Gastroesophageal sphincter (tissue), 4 donors: ENCODE measurements around the gene CRACR2B. TPM values are rescaled to one million over a fixed set of nuclear protein-coding genes. Genes with fewer than 3 reads are reported as not detected.
A peak's percentile ranks its signal among the peaks of the same experiment; 100 is the strongest.

Experiments used
- ATAC-seq: fragments of 150-250 bp; one replicate; pipeline ENCODE4 v1.9.1; 2016; ENCODE audit warnings: mild to moderate bottlenecking, moderate library complexity
- H3K27ac ChIP-seq, 4 donors: fragments of 200-600 bp; sonication (generic) in 3 of 4; 1 replicate in 3 of 4; 2 replicates in 1 of 4; pipeline ENCODE4 v1.5.1; 2016 to 2019
- H3K27me3 ChIP-seq: fragments of 200-600 bp; sonication (generic); one replicate; pipeline ENCODE4 v1.5.1; 2019
- H3K36me3 ChIP-seq, 2 donors: fragments of 200-600 bp; sonication (generic); one replicate each; pipeline ENCODE4 v1.5.1; 2019; ENCODE audit warnings: control low read depth in 1 of 2
- H3K4me1 ChIP-seq, 3 donors: fragments of 200-600 bp; sonication (generic); 1 replicate in 2 of 3; 2 replicates in 1 of 3; pipeline ENCODE4 v1.5.1; 2016 to 2019; ENCODE audit warnings: control low read depth in 2 of 3
- H3K4me3 ChIP-seq, 2 donors: fragments of 200-600 bp; sonication (generic); one replicate each; pipeline ENCODE4 v1.5.1; 2019; ENCODE audit warnings: mild to moderate bottlenecking in 1 of 2, moderate library complexity in 1 of 2
- H3K9me3 ChIP-seq, 3 donors: fragments of 200-600 bp; sonication (generic); one replicate each; pipeline ENCODE4 v1.5.1; 2017 to 2019; ENCODE audit warnings: control low read depth in 2 of 3
- CTCF ChIP-seq, 4 experiments: fragments of 200-600 bp in 2 of 4; fragments of 450-650 bp in 2 of 4; sonication (generic) in 1 of 4; IDR thresholded peaks; one replicate each; pipeline ENCODE4 v1.5.1; 2017 to 2019; ENCODE audit warnings: antibody characterized with exemption in 4 of 4, mild to moderate bottlenecking in 2 of 4, moderate library complexity in 2 of 4
- EP300 ChIP-seq: sonication (generic); formaldehyde crosslinking; IDR thresholded peaks from one replicate; pipeline ENCODE4 v1.6.1; 2017; ENCODE audit warnings: antibody characterized with exemption, mild to moderate bottlenecking
- POLR2A ChIP-seq, 2 donors: fragments of 450-650 bp; IDR thresholded peaks; one replicate each; pipeline ENCODE4 v1.6.1; 2017; ENCODE audit warnings: antibody characterized with exemption in 2 of 2, mild to moderate bottlenecking in 2 of 2, moderate library complexity in 1 of 2
- POLR2AphosphoS5 ChIP-seq: sonication (generic); formaldehyde crosslinking; IDR thresholded peaks from one replicate; pipeline ENCODE4 v1.6.1; 2017; ENCODE audit warnings: antibody characterized with exemption
- WGBS, 2 donors: methylation state at CpG; one replicate each; pipeline ENCODE4 v1.1.5; 2018; ENCODE audit warnings: low coverage in 1 of 2; 5-methylcytosine and 5-hydroxymethylcytosine counted together
- total RNA-seq, 4 donors: library from RNA; depleted of rRNA; stranded (reverse); fragments of >200 nt; gene quantifications; one replicate each; pipeline ENCODE4 v1.1.0, GENCODE V29; 2016

CRACR2B gene
- total RNA-seq, 4 donors from 2014 or later = 4.1 to 10.3 (median 6.4) TPM

- H3K9me3 ChIP-seq = no peaks in the 10 kb centered on the region
- TF ChIP-seq EP300 (no peak), POLR2AphosphoS5 (no peak), POLR2A (IDR thresholded peaks at IDR 0.05) (no peak), CTCF (IDR thresholded peaks at IDR 0.05) (no peak)
- peak; percentile 73 for ATAC-seq
- H3K27me3 ChIP-seq = no peaks in the 10 kb centered on the region
- peak overlapping the region in 1 of 2 donors; percentile 29 for H3K4me3 ChIP-seq
- H3K36me3 ChIP-seq = peaks cover 0 to 44% of the 10 kb centered on the region in 2 donors
- H3K4me1 ChIP-seq = peaks cover 0 to 66% (median 19%) of the 10 kb centered on the region in 3 donors
- peak overlapping the region in 3 of 4 donors; percentile 58 to 74 (median 65) for H3K27ac ChIP-seq
- WGBS, 2 donors = 17 to 20% methylated on average over 8 to 10 of the region's 31 CpGs
Measured at GRCh38 chr11:859394-860131, 31.8 kb downstream of the CRACR2B start.

GRCh38 chr11:860234-861104 lies 32.8 kb downstream of the CRACR2B start:
- Histone ChIP-seq H3K4me1 (peaks cover 0 to 64% (median 16%) of the 10 kb centered on the region in 3 donors), H3K9me3 (no peaks in the 10 kb centered on the region), H3K36me3 (peaks cover 0 to 48% of the 10 kb centered on the region in 2 donors), H3K27me3 (no peaks in the 10 kb centered on the region), H3K27ac (peak overlapping the region in 3 of 4 donors; percentile 58 to 74 (median 65)), H3K4me3 (peak overlapping the region in 1 of 2 donors; percentile 29)
- TF ChIP-seq CTCF (IDR thresholded peaks at IDR 0.05) (no peak), POLR2A (IDR thresholded peaks at IDR 0.05) (no peak), POLR2AphosphoS5 (no peak), EP300 (no peak)
- ATAC-seq = no peak
- WGBS, 2 donors = 57 to 80% methylated on average over 1 of the region's 21 CpGs

GRCh38 chr11:861105-861479 lies 33.4 kb downstream of the CRACR2B start:
- TF ChIP-seq CTCF (IDR thresholded peaks at IDR 0.05) (no peak), POLR2AphosphoS5 (no peak), POLR2A (IDR thresholded peaks at IDR 0.05) (no peak), EP300 (no peak)
- no peaks in the 10 kb centered on the region for H3K27me3 ChIP-seq
- peaks cover 0 to 49% of the 10 kb centered on the region in 2 donors for H3K36me3 ChIP-seq
- no peaks in the 10 kb centered on the region for H3K9me3 ChIP-seq
- WGBS, 2 donors = 87 to 100% methylated on average over 3 to 4 of the region's 14 CpGs
- no peak overlapping the region for H3K27ac ChIP-seq
- no peak for ATAC-seq
- H3K4me1 ChIP-seq = peaks cover 0 to 63% (median 16%) of the 10 kb centered on the region in 3 donors
- H3K4me3 ChIP-seq = no peak overlapping the region

- peak overlapping the region in 2 of 4 donors; percentile 12 to 38 for H3K27ac ChIP-seq
- no peak overlapping the region for H3K4me3 ChIP-seq
- WGBS, 2 donors = 40% methylated on average over 3 of the region's 20 CpGs; no CpG with 5 or more reads in 1 of the 2 donors
- peaks cover 0 to 59% of the 10 kb centered on the region in 2 donors for H3K36me3 ChIP-seq
- H3K4me1 ChIP-seq = peaks cover 0 to 53% (median 16%) of the 10 kb centered on the region in 3 donors
- no peaks in the 10 kb centered on the region for H3K9me3 ChIP-seq
- TF ChIP-seq CTCF (IDR thresholded peaks at IDR 0.05) = no peak
- no peak for TF ChIP-seq EP300
- no peak for TF ChIP-seq POLR2A (IDR thresholded peaks at IDR 0.05)
- no peak for TF ChIP-seq POLR2AphosphoS5
- no peaks in the 10 kb centered on the region for H3K27me3 ChIP-seq
- ATAC-seq = peak; percentile 4
Measured at GRCh38 chr11:862081-862661, 34.5 kb downstream of the CRACR2B start.
